K562 (cell line): Measurements from ENCODE around the gene TNFAIP6. TPM values are rescaled to one million over a fixed set of nuclear protein-coding genes. Genes with fewer than 3 reads are reported as not detected.

Experiments
- ATAC-seq: fragments of 200-7000 bp; cut with Tn5 transposase; 3 replicates; pipeline ENCODE4 v1.9.1; 2020; ENCODE audit warnings: moderate library complexity
- BruUV-seq: library from RNA; stranded (reverse); fragments of 400-500 nt; replicated peaks from 2 replicates; lab custom pipeline; 2021; lab: Mats Ljungman, UMichigan
- CTCF ChIA-PET: fragments of 300-600 bp; formaldehyde crosslinking; extraction: SDS; loops from one replicate; lab custom pipeline; 2021; ENCODE audit warnings: low intra/inter-chr PET ratio; lab: Yijun Ruan, JAX
- POLR2A ChIA-PET: fragments of 300-600, 350-650 bp; sonication (Branson Sonifier 250); formaldehyde crosslinking; extraction: SDS; loops from one replicate; lab custom pipeline; 2021; ENCODE audit warnings: antibody characterized with exemption, inconsistent platforms; lab: Yijun Ruan, JAX
- DNase-seq, 4 experiments: peaks; one replicate each; pipeline versions ENCODE4 v3.0.0 to v3.0.0-alpha.2; 2011 to 2018; ENCODE audit warnings: low spot score in 3 of 4, mixed read lengths in 3 of 4; ENCODE audit errors: extremely low read depth in 1 of 4
- FAIRE-seq: peaks from 2 replicates; lab custom pipeline; 2011; peaks lifted over from hg19 to GRCh38; lab: Jason Lieb, UNC
- H2AFZ ChIP-seq: 2 replicates; pipeline ENCODE4 v1.6.0; 2011; ENCODE audit warnings: low read depth, low read length, control low read depth, inconsistent platforms
- H3K27ac ChIP-seq: fragments of 200-600 bp; 3 replicates; pipeline ENCODE4 v1.8.0; 2011; ENCODE audit warnings: low read depth, mild to moderate bottlenecking, control low read depth, inconsistent platforms, low read length, moderate library complexity, mixed read lengths; ENCODE audit errors: extremely low read depth
- H3K27me3 ChIP-seq, 2 experiments: fragments of 300-600 bp in 1 of 2; 2 replicates in 1 of 2; 3 replicates in 1 of 2; pipeline versions ENCODE4 v1.6.0 to v1.8.0; 2011; ENCODE audit warnings: inconsistent platforms in 2 of 2, low read length in 2 of 2, mild to moderate bottlenecking in 1 of 2, mixed read lengths in 1 of 2, moderate library complexity in 1 of 2; ENCODE audit not compliant: control insufficient read depth in 2 of 2, insufficient read depth in 2 of 2
- H3K36me3 ChIP-seq: fragments of 300-600 bp; 3 replicates; pipeline ENCODE4 v1.8.0; 2011; ENCODE audit warnings: mild to moderate bottlenecking, low read length, inconsistent platforms; ENCODE audit not compliant: control insufficient read depth, insufficient read depth
- H3K4me1 ChIP-seq, 2 experiments: fragments of 200-600 bp in 1 of 2; replicated peaks in 1 of 2; 2 replicates in 1 of 2; 3 replicates in 1 of 2; pipeline versions ENCODE4 v1.5.1 to v1.8.0; 2011; ENCODE audit warnings: inconsistent platforms in 2 of 2, low read length in 2 of 2, mild to moderate bottlenecking in 1 of 2, mixed read lengths in 1 of 2, moderate library complexity in 1 of 2; ENCODE audit not compliant: control insufficient read depth in 2 of 2, insufficient read depth in 2 of 2
- H3K4me2 ChIP-seq: 2 replicates; pipeline ENCODE4 v1.6.1; 2011; ENCODE audit warnings: low read length, control low read depth, inconsistent platforms, mixed read lengths; ENCODE audit not compliant: insufficient read depth
- H3K4me3 ChIP-seq: fragments of 200-600 bp; sonication (generic), shearing (Covaris generic); 2 replicates; pipeline ENCODE4 v1.5.1; 2016; ENCODE audit warnings: control low read depth, inconsistent platforms
- H3K79me2 ChIP-seq: fragments of 200-600 bp; 3 replicates; pipeline ENCODE4 v1.8.0; 2011; ENCODE audit warnings: low read length, inconsistent platforms; ENCODE audit not compliant: control insufficient read depth, insufficient read depth
- H3K9ac ChIP-seq, 2 experiments: 2 replicates each; pipeline versions ENCODE4 v1.6.0 to v1.6.1; 2011; ENCODE audit warnings: low read depth in 2 of 2, low read length in 2 of 2, control low read depth in 1 of 2, inconsistent platforms in 1 of 2, mild to moderate bottlenecking in 1 of 2, mixed read lengths in 1 of 2; ENCODE audit not compliant: insufficient read depth in 1 of 2
- H3K9me1 ChIP-seq: one replicate; pipeline ENCODE4 v1.6.0; 2011; ENCODE audit warnings: inconsistent platforms, mild to moderate bottlenecking, low read length, moderate library complexity; ENCODE audit not compliant: control insufficient read depth, insufficient read depth
- H3K9me3 ChIP-seq: replicated peaks from 2 replicates; pipeline ENCODE4 v1.5.1; 2011; ENCODE audit warnings: low read depth, low read length, inconsistent platforms; ENCODE audit not compliant: control insufficient read depth, insufficient read depth
- H4K20me1 ChIP-seq: replicated peaks from 2 replicates; pipeline ENCODE4 v1.6.1; 2011; ENCODE audit warnings: low read length, inconsistent platforms, mixed read lengths; ENCODE audit not compliant: control insufficient read depth, insufficient read depth
- DDX20 ChIP-seq: fragments of 450-650 bp; IDR thresholded peaks from 2 replicates; pipeline ENCODE4 v1.6.1; 2016; ENCODE audit warnings: missing genetic modification characterization, low read depth, mild to moderate bottlenecking, missing compliant biosample characterization, moderate library complexity
- GTF2F1 ChIP-seq: IDR thresholded peaks from 2 replicates; pipeline ENCODE4 v1.6.1; 2011; ENCODE audit warnings: low read depth, low read length, improper control_type of control experiment
- NR1H2 ChIP-seq: sonication (generic); formaldehyde crosslinking; IDR thresholded peaks from 2 replicates; pipeline ENCODE4 v1.4.0; 2020; ENCODE audit warnings: mild to moderate bottlenecking, missing genetic modification reagents
- SUPT5H ChIP-seq: fragments of 450-650 bp; IDR thresholded peaks from 2 replicates; pipeline ENCODE4 v1.6.1; 2016
- WGBS: fragments of 100-300 bp; shearing (Covaris generic); methylation state at CpG from one replicate; pipeline ENCODE4 v1.1.6; 2016; ENCODE audit warnings: low coverage, mixed read lengths; ENCODE audit not compliant: insufficient coverage; ENCODE audit errors: missing lambda C conversion rate; 5-methylcytosine and 5-hydroxymethylcytosine counted together
- in situ Hi-C: fragments of 300-500 bp; cut with MboI; formaldehyde crosslinking; loops from 4 replicates; pipeline ENCODE4 v1.15.0; 2018; ENCODE audit warnings: inconsistent platforms, mixed read lengths
- intact Hi-C: fragments of 100-400 bp; cut with micrococcal nuclease; formaldehyde crosslinking; loops from 2 replicates; pipeline ENCODE4 v1.14.2; 2022
- microRNA-seq: library from miRNA; unstranded; fragments of <30 nt; microRNA quantifications from one replicate; pipeline ENCODE4, GENCODE V29; 2018; ENCODE audit warnings: borderline microRNAs expressed
- polyA plus RNA-seq, 8 experiments: library from polyadenylated mRNA; depleted of rRNA in 4 of 8; stranded (reverse) in 5 of 8; unstranded in 3 of 8; fragments of >200 nt; fragmentation: Nextera tagmentation in 2 of 8; fragmentation: Illumina TruSeq in 1 of 8; extraction: Ambion mirVana in 2 of 8; extraction: Trizol in 1 of 8; gene quantifications; 2 replicates each; pipeline versions ENCODE4 v1.2.1 to v1.2.3, GENCODE V29; 2011 to 2014; ENCODE audit warnings: inconsistent platforms in 1 of 8, missing spikeins in 1 of 8
- small RNA-seq: library from RNA; depleted of rRNA; stranded (forward); fragments of <200 nt; gene quantifications from one replicate; pipeline ENCODE3, GENCODE V24; 2014
- total RNA-seq, 7 experiments: library from RNA; depleted of rRNA in 6 of 7; stranded (reverse); fragments of >200 nt in 6 of 7; fragmentation: Illumina TruSeq in 2 of 7; extraction: Trizol in 2 of 7; gene quantifications; 2 replicates each; pipeline versions ENCODE4 v1.2.1 to v1.2.3, GENCODE V29; 2011 to 2021; ENCODE audit warnings: low replicate concordance in 1 of 7

Gene TNFAIP6
- total and polyA plus RNA-seq, 9 of the 15 experiments (the other 6 are each of a cell fraction or from before 2014, with no cell fraction given): 0.07 to 0.28 (median 0.08) TPM; not detected in 6

DNA sequence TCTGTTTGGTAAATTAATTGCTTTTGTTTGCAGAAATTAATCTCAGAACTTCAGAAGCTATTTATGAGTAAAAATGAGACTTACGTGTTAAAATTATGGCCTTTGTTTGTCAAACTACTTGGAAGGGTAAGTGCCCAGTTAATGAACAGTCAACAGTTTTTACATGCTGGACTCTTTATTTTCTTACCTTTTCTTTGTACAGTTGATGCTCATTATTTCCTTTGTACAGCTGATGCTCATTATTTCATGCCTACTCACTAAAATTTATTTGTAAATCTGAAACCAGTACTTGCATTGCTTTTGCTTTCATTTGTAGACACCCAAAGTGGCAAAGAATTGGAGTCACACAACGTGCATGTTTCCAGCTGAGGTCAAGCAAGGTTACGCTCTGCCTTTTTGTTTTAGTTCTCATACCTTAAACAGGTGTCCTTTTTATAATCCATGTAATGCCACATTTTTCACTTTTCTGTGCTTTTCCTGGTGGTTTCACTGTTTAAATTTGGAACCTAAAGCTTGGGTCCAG lies 65.6 kb downstream of the TNFAIP6 start:
- H3K4me1 ChIP-seq: no peaks in the 10 kb centered on the region
- ATAC-seq (no peak), FAIRE-seq (no peak), DNase-seq (no peak)
- no peaks in the 10 kb centered on the region for H3K9me3 ChIP-seq
- H3K9me1 ChIP-seq: no peaks in the 10 kb centered on the region
- peaks cover 98% of the 10 kb centered on the region for H3K36me3 ChIP-seq
- ChIA-PET CTCF (no interaction called here), POLR2A (interaction anchor here (0.6 to 2.5 kb wide), 6 partner anchors 8 to 176 kb away, joined by 3 to 10 read pairs (median 4); no protein-coding TSS in a partner anchor)
- no peak overlapping the region for H3K4me3 ChIP-seq
- H3K4me2 ChIP-seq: no peak overlapping the region
- no peaks in the 10 kb centered on the region; the same call in 1 of the 2 replicates for H4K20me1 ChIP-seq
- intact Hi-C loops: no loop called here
- H3K79me2 ChIP-seq: peaks cover 75% of the 10 kb centered on the region
- H3K27me3 ChIP-seq: no peaks in the 10 kb centered on the region; a peak in 1 of 5 replicates
- H3K27ac ChIP-seq: no peak overlapping the region
- no peak overlapping the region for H3K9ac ChIP-seq
- WGBS: 88% methylated on average over 3 of the region's 3 CpGs
- no TSS peak for BruUV-seq
- TF ChIP-seq GTF2F1: no peak
- in situ Hi-C loops: no loop called here
- no peak overlapping the region for H2AFZ ChIP-seq

DNA sequence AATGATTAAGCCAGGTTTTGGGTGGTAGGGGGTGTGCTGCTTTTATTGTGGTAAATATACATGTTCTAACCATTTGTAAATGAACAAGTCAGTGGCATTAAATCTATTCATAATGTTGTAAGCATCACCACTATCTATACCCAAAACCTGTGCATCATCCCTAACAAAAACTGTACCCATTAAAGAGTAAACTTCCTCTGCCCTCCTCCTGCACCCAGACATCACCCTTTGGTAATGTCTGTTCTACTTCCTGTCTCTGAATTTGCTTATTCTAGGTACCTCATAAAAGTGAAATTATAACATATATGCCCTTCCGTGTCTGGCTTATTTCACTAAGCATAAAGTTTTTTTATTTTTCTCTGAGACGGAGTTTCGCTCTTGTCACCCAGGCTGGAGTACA lies 66.4 kb downstream of the TNFAIP6 start:
- no peak overlapping the region for H3K27ac ChIP-seq
- H3K27me3 ChIP-seq: no peaks in the 10 kb centered on the region; a peak in 1 of 5 replicates
- FAIRE-seq (no peak), DNase-seq (no peak), ATAC-seq (no peak)
- intact Hi-C loops: no loop called here
- POLR2A ChIA-PET: interaction anchor here (0.7 to 2.5 kb wide), 6 partner anchors 8 to 25 kb away, joined by 3 to 10 read pairs (median 4); no protein-coding TSS in a partner anchor
- in situ Hi-C loops: no loop called here
- TSS peak; percentile 6 for BruUV-seq
- H2AFZ ChIP-seq: no peak overlapping the region
- H3K4me2 ChIP-seq: no peak overlapping the region
- TF ChIP-seq SUPT5H: no peak
- no peak for TF ChIP-seq DDX20 (tag)
- no peak for TF ChIP-seq NR1H2 (CRISPR knock-in tag)
- TF ChIP-seq, all 486 proteins: peak for 0
- peaks cover 76% of the 10 kb centered on the region for H3K79me2 ChIP-seq
- CTCF ChIA-PET: no interaction called here
- H3K36me3 ChIP-seq: peaks cover 97% of the 10 kb centered on the region
- H4K20me1 ChIP-seq: no peaks in the 10 kb centered on the region; the same call in 1 of the 2 replicates
- no peaks in the 10 kb centered on the region for H3K9me1 ChIP-seq
- no peaks in the 10 kb centered on the region for H3K9me3 ChIP-seq
- H3K9ac ChIP-seq: no peak overlapping the region
- H3K4me1 ChIP-seq: no peaks in the 10 kb centered on the region
- 93% methylated on average over 3 of the region's 3 CpGs for WGBS
- no peak overlapping the region for H3K4me3 ChIP-seq

Small RNAs within 50 kb of the gene (microRNA-seq; reads per million reads assigned to microRNA genes)
- gene MIR4773-1 (not detected), gene MIR4773-2 (not detected)

Small RNAs within 50 kb of the gene (small RNA-seq; reads per million reads assigned to genes)
- gene MIR4773-1 (not detected), gene RN7SL124P (not detected)

Other genes starting within 250 kb of the TNFAIP6 start
- gene RBM43, start 95.7 kb upstream of the TNFAIP6 start, total RNA-seq (2014; rRNA removed): 2.3 and 2.6 TPM in 2 replicates
- 4.1 and 4.7 TPM in 2 replicates for gene RBM43, start 95.7 kb upstream of the TNFAIP6 start, total RNA-seq (2014; rRNA removed; fragmentation: Illumina TruSeq; extraction: Trizol)
- gene RBM43, start 95.7 kb upstream of the TNFAIP6 start, total RNA-seq (2015; rRNA removed; fragmentation: Illumina TruSeq; extraction: Trizol): 2.9 and 3.4 TPM in 2 replicates
- 4.7 and 5.1 TPM in 2 replicates for gene RBM43, start 95.7 kb upstream of the TNFAIP6 start, total RNA-seq (2021)
- 4.9 and 6.4 TPM in 2 replicates for gene RBM43, start 95.7 kb upstream of the TNFAIP6 start, polyA plus RNA-seq (2011; rRNA removed)
- 6.7 and 6.9 TPM in 2 replicates for gene RBM43, start 95.7 kb upstream of the TNFAIP6 start, polyA plus RNA-seq (2014; fragmentation: Illumina TruSeq; extraction: Trizol)
- 1 to 10 TPM; 1.3 to 1.6 TPM for gene RBM43, start 95.7 kb upstream of the TNFAIP6 start, polyA plus RNA-seq (2014; fragmentation: Nextera tagmentation; extraction: Ambion mirVana)
- 3.8 and 4.7 TPM in 2 replicates for gene RBM43, start 95.7 kb upstream of the TNFAIP6 start, polyA plus RNA-seq (2014; rRNA removed)
- gene NMI, start 67.9 kb upstream of the TNFAIP6 start, total RNA-seq (2014; rRNA removed): 21.9 and 23.5 TPM in 2 replicates
- gene NMI, start 67.9 kb upstream of the TNFAIP6 start, total RNA-seq (2014; rRNA removed; fragmentation: Illumina TruSeq; extraction: Trizol): 20.3 and 23.6 TPM in 2 replicates
- 25.0 and 31.1 TPM in 2 replicates for gene NMI, start 67.9 kb upstream of the TNFAIP6 start, total RNA-seq (2015; rRNA removed; fragmentation: Illumina TruSeq; extraction: Trizol)
- 23.3 and 25.0 TPM in 2 replicates for gene NMI, start 67.9 kb upstream of the TNFAIP6 start, total RNA-seq (2021)
- gene NMI, start 67.9 kb upstream of the TNFAIP6 start, polyA plus RNA-seq (2011; rRNA removed): 13.6 and 17.4 TPM in 2 replicates
- gene NMI, start 67.9 kb upstream of the TNFAIP6 start, polyA plus RNA-seq (2014; fragmentation: Illumina TruSeq; extraction: Trizol): 34.0 and 39.5 TPM in 2 replicates
- 10 to 100 TPM; 29.7 to 36.4 TPM for gene NMI, start 67.9 kb upstream of the TNFAIP6 start, polyA plus RNA-seq (2014; fragmentation: Nextera tagmentation; extraction: Ambion mirVana)
- gene NMI, start 67.9 kb upstream of the TNFAIP6 start, polyA plus RNA-seq (2014; rRNA removed): 35.7 and 39.0 TPM in 2 replicates
- gene RIF1, start 52.3 kb downstream of the TNFAIP6 start, total RNA-seq (2014; rRNA removed): 54.5 and 55.2 TPM in 2 replicates
- 105 and 121 TPM in 2 replicates for gene RIF1, start 52.3 kb downstream of the TNFAIP6 start, total RNA-seq (2014; rRNA removed; fragmentation: Illumina TruSeq; extraction: Trizol)
- gene RIF1, start 52.3 kb downstream of the TNFAIP6 start, total RNA-seq (2015; rRNA removed; fragmentation: Illumina TruSeq; extraction: Trizol): 99.6 and 109 TPM in 2 replicates
- gene RIF1, start 52.3 kb downstream of the TNFAIP6 start, total RNA-seq (2021): 90.2 and 94.5 TPM in 2 replicates
- 33.1 and 44.2 TPM in 2 replicates for gene RIF1, start 52.3 kb downstream of the TNFAIP6 start, polyA plus RNA-seq (2011; rRNA removed)
- gene RIF1, start 52.3 kb downstream of the TNFAIP6 start, polyA plus RNA-seq (2014; fragmentation: Illumina TruSeq; extraction: Trizol): 37.7 and 42.1 TPM in 2 replicates
- gene RIF1, start 52.3 kb downstream of the TNFAIP6 start, polyA plus RNA-seq (2014; fragmentation: Nextera tagmentation; extraction: Ambion mirVana): 10 to 100 TPM; 11.0 to 15.4 TPM
- 20.4 and 23.3 TPM in 2 replicates for gene RIF1, start 52.3 kb downstream of the TNFAIP6 start, polyA plus RNA-seq (2014; rRNA removed)